Right lobe of liver (tissue), 6 donors: ENCODE results near the gene CCM2L. TPM values are rescaled to one million over a fixed set of nuclear protein-coding genes. Genes with fewer than 3 reads are reported as not detected.

Experiments
- ATAC-seq, 4 donors: fragments of 200-7000 bp; cut with Tn5 transposase; one replicate each; pipeline ENCODE4 v1.9.1; 2020; ENCODE audit warnings: mild to moderate bottlenecking in 4 of 4, moderate library complexity in 4 of 4
- DNase-seq, 3 donors: peaks; one replicate each; pipeline ENCODE4 v3.0.0-alpha.2; 2020
- H3K27ac ChIP-seq, 3 donors: fragments of 200-600 bp; one replicate each; pipeline ENCODE4 v1.8.0; 2022
- H3K27me3 ChIP-seq, 2 donors: fragments of 200-600 bp; one replicate each; pipeline ENCODE4 v1.8.0; 2022
- H3K36me3 ChIP-seq, 4 donors: fragments of 200-600 bp; sonication (generic) in 1 of 4; one replicate each; pipeline versions ENCODE4 v1.5.1 to v1.8.0; 2017 to 2022; ENCODE audit warnings: control low read depth in 1 of 4
- H3K4me1 ChIP-seq, 4 donors: fragments of 200-600 bp; sonication (generic) in 1 of 4; one replicate each; pipeline versions ENCODE4 v1.5.1 to v1.8.0; 2017 to 2022; ENCODE audit warnings: control low read depth in 1 of 4
- H3K4me3 ChIP-seq, 3 donors: fragments of 200-600 bp; one replicate each; pipeline ENCODE4 v1.8.0; 2022
- H3K9me3 ChIP-seq, 4 donors: fragments of 200-600 bp; sonication (generic) in 1 of 4; one replicate each; pipeline versions ENCODE4 v1.5.1 to v1.8.0; 2017 to 2022; ENCODE audit warnings: control low read depth in 1 of 4
- CTCF ChIP-seq, 4 donors: fragments of 200-600 bp in 3 of 4; fragments of 450-650 bp in 1 of 4; IDR thresholded peaks; one replicate each; pipeline versions ENCODE4 v1.5.1 to v1.8.0; 2016 to 2022; ENCODE audit warnings: antibody characterized with exemption in 4 of 4, mild to moderate bottlenecking in 2 of 4
- POLR2A ChIP-seq: fragments of 450-650 bp; IDR thresholded peaks from one replicate; pipeline ENCODE4 v1.6.1; 2017; ENCODE audit warnings: antibody characterized with exemption, mild to moderate bottlenecking
- WGBS: methylation state at CpG from one replicate; pipeline ENCODE4 v1.1.6; 2018; ENCODE audit warnings: low coverage, low lambda C conversion rate; ENCODE audit not compliant: insufficient coverage; ENCODE audit errors: missing lambda C conversion rate; 5-methylcytosine and 5-hydroxymethylcytosine counted together
- intact Hi-C, 2 donors: fragments of 100-400 bp; cut with DNase I; formaldehyde crosslinking; loops; one replicate each; pipeline versions ENCODE4 v1.11.2 to v1.14.1; 2022
- total RNA-seq, 6 experiments: library from RNA; depleted of rRNA in 2 of 6; stranded (reverse); fragments of >200 nt in 2 of 6; fragmentation: NEBNext Ultra II Directional in 3 of 6; extraction: Animal tissue kit (Norgen Biotek cat#: 25700) in 3 of 6; gene quantifications; one replicate each; pipeline versions ENCODE4 v1.1.0 to v1.2.4, GENCODE V29; 2016 to 2023
- donor health status: DM: no; HTN: yes; CAD: no.
- donor health status: DM: no; HTN: no; CAD: no.
- donor health status: DM: no; HTN: no; CAD: no.
- donor health status: DM: no; HTN: yes; CAD: no.
- donor health status: DM: no; HTN: yes; CAD: no.

CCM2L gene
- total RNA-seq, 6 experiments from 2014 or later = 0.61 to 1.7 (median 0.89) TPM

- Histone ChIP-seq H3K4me1 (no peaks in the 10 kb centered on the region), H3K4me3 (no peak overlapping the region), H3K36me3 (no peaks in the 10 kb centered on the region), H3K9me3 (no peaks in the 10 kb centered on the region), H3K27ac (no peak overlapping the region), H3K27me3 (peaks cover 0 to 3% of the 10 kb centered on the region in 2 donors)
- 68% methylated on average over 2 of the region's 2 CpGs for WGBS
- ATAC-seq = no peak
- TF ChIP-seq CTCF (IDR thresholded peaks at IDR 0.05) = no peak
- intact Hi-C loops = no loop called here
- DNase-seq = no peak
These were observed 18.2 kb upstream of the CCM2L start for GRCh38 chr20:31992086-31992485.

DNA sequence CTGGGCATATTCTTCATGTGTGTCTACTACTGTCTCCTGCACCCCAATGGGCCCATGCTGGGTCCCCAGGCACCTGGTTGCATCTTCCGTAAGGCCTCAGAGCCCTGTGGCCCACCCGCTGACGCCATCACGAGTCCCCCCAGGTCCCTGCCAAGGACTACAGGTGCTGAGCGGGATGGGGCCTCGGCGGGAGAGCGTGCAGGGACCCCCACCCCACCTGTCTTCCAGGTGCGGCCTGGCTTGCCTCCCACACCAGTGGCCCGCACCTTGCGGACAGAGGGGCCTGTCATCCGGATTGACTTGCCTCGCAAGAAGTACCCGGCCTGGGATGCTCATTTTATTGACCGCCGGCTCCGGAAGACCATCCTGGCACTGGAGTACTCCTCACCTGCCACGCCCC lies 13.2 kb upstream of the CCM2L start:
- TF ChIP-seq CTCF (IDR thresholded peaks at IDR 0.05) (no peak), POLR2A (no peak)
- intact Hi-C loops = no loop called here
- Histone ChIP-seq H3K27me3 (peaks cover 0 to 3% of the 10 kb centered on the region in 2 donors), H3K36me3 (no peaks in the 10 kb centered on the region), H3K9me3 (no peaks in the 10 kb centered on the region), H3K27ac (no peak overlapping the region), H3K4me1 (no peaks in the 10 kb centered on the region), H3K4me3 (no peak overlapping the region)
- no peak for ATAC-seq
- WGBS = 80% methylated on average over 1 of the region's 18 CpGs
- DNase-seq = no peak

GRCh38 chr20:31998246-31998645 lies 12.0 kb upstream of the CCM2L start:
- intact Hi-C loops = no loop called here
- H3K27ac ChIP-seq = no peak overlapping the region
- H3K9me3 ChIP-seq = no peaks in the 10 kb centered on the region
- no peak overlapping the region for H3K4me3 ChIP-seq
- peaks cover 0 to 3% of the 10 kb centered on the region in 2 donors for H3K27me3 ChIP-seq
- ATAC-seq (no peak), DNase-seq (no peak)
- H3K4me1 ChIP-seq = no peaks in the 10 kb centered on the region
- 45% methylated on average over 2 of the region's 2 CpGs for WGBS
- no peak for TF ChIP-seq CTCF (IDR thresholded peaks at IDR 0.05)
- no peak for TF ChIP-seq POLR2A
- H3K36me3 ChIP-seq = no peaks in the 10 kb centered on the region

- H3K27me3 ChIP-seq = no peaks in the 10 kb centered on the region
- no peak overlapping the region for H3K27ac ChIP-seq
- 48% methylated on average over 2 of the region's 2 CpGs for WGBS
- no peaks in the 10 kb centered on the region for H3K4me1 ChIP-seq
- DNase-seq (no peak), ATAC-seq (no peak)
- no peak for TF ChIP-seq POLR2A
- TF ChIP-seq CTCF (IDR thresholded peaks at IDR 0.05) = no peak
- H3K36me3 ChIP-seq = no peaks in the 10 kb centered on the region
- H3K9me3 ChIP-seq = no peaks in the 10 kb centered on the region
- intact Hi-C loops = no loop called here
- no peak overlapping the region for H3K4me3 ChIP-seq
These were observed 6.9 kb upstream of the CCM2L start for GRCh38 chr20:32003325-32003724.

DNA sequence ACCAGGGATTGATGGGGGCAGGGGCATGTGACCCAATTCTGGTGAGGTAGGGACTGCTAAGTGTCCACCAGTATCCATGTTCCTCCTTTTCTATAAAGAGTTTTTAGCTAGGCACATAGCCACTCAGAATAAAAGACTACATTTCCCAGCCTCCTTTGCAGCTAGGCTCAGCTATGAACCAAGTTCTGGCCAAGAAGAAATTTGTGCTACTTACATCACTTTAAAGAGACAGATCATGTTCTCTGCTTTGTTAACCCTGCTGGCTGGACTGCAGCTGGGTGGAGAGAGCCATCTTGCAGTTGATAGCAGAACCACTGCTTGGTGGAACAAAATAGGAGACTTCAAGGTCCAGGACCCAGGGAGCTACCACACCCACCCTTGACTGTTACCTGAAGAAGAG lies 5.3 kb upstream of the CCM2L start:
- intact Hi-C loops = no loop called here
- Histone ChIP-seq H3K27ac (no peak overlapping the region), H3K4me1 (no peaks in the 10 kb centered on the region), H3K36me3 (no peaks in the 10 kb centered on the region), H3K27me3 (no peaks in the 10 kb centered on the region), H3K9me3 (no peaks in the 10 kb centered on the region), H3K4me3 (no peak overlapping the region)
- no peak for DNase-seq
- TF ChIP-seq CTCF (IDR thresholded peaks at IDR 0.05) = no peak
- no peak for TF ChIP-seq POLR2A
- no peak for ATAC-seq
